K562 (cell line): ENCODE results near the gene SLC16A4. TPM values are rescaled to one million over a fixed set of nuclear protein-coding genes. Genes with fewer than 3 reads are reported as not detected.

Experiments used
- CBX3 ChIP-seq, 2 experiments: IDR thresholded peaks; 1 replicate in 1 of 2; 2 replicates in 1 of 2; pipeline ENCODE4 v1.6.1; 2012; ENCODE audit warnings: inconsistent platforms in 2 of 2, low read length in 2 of 2, borderline replicate concordance in 1 of 2, control low read depth in 1 of 2
- CHD4 ChIP-seq: fragments of 200-600 bp; sonication (generic); IDR thresholded peaks from 3 replicates; pipeline ENCODE4 v1.6.1; 2012; ENCODE audit warnings: low read depth, mild to moderate bottlenecking, mixed read lengths, low read length, inconsistent platforms; ENCODE audit not compliant: insufficient read depth, insufficient replicate concordance, poor library complexity, severe bottlenecking
- CSDE1 ChIP-seq, 2 experiments: fragments of 450-650 bp; IDR thresholded peaks; 2 replicates each; pipeline ENCODE4 v1.6.1; 2016; ENCODE audit warnings: mild to moderate bottlenecking in 1 of 2
- HMG20A ChIP-seq: fragments of 450-650 bp; formaldehyde crosslinking; conservative IDR thresholded peaks from 2 replicates; pipeline ENCODE4 v1.4.0; 2020; ENCODE audit warnings: mild to moderate bottlenecking, mixed read lengths
- IRF2 ChIP-seq: sonication (generic); formaldehyde crosslinking; IDR thresholded peaks from 2 replicates; pipeline ENCODE4 v1.8.1; 2022; ENCODE audit warnings: mild to moderate bottlenecking, missing genetic modification reagents
- NBN ChIP-seq: fragments of 450-650 bp; IDR thresholded peaks from 2 replicates; pipeline ENCODE4 v1.6.1; 2016; ENCODE audit warnings: low read depth, mild to moderate bottlenecking
- PRMT5 ChIP-seq: sonication (generic); formaldehyde crosslinking; IDR thresholded peaks from 2 replicates; pipeline ENCODE4 v1.5.0; 2020; ENCODE audit warnings: missing genetic modification reagents
- RB1 ChIP-seq: fragments of 450-650 bp; IDR thresholded peaks from 2 replicates; pipeline ENCODE4 v1.6.1; 2017; ENCODE audit warnings: low read depth, mild to moderate bottlenecking
- ZNF445 ChIP-seq: fragments of 250-450 bp; sonication (Bioruptor Pico); IDR thresholded peaks from 2 replicates; pipeline ENCODE4 v1.4.0; 2020; ENCODE audit warnings: low read depth, mild to moderate bottlenecking, moderate library complexity
- polyA plus RNA-seq, 8 experiments: library from polyadenylated mRNA; depleted of rRNA in 4 of 8; stranded (reverse) in 5 of 8; unstranded in 3 of 8; fragments of >200 nt; fragmentation: Nextera tagmentation in 2 of 8; fragmentation: Illumina TruSeq in 1 of 8; extraction: Ambion mirVana in 2 of 8; extraction: Trizol in 1 of 8; gene quantifications; 2 replicates each; pipeline versions ENCODE4 v1.2.1 to v1.2.3, GENCODE V29; 2011 to 2014; ENCODE audit warnings: inconsistent platforms in 1 of 8, missing spikeins in 1 of 8
- total RNA-seq, 7 experiments: library from RNA; depleted of rRNA in 6 of 7; stranded (reverse); fragments of >200 nt in 6 of 7; fragmentation: Illumina TruSeq in 2 of 7; extraction: Trizol in 2 of 7; gene quantifications; 2 replicates each; pipeline versions ENCODE4 v1.2.1 to v1.2.3, GENCODE V29; 2011 to 2021; ENCODE audit warnings: low replicate concordance in 1 of 7
- TF ChIP-seq, protein P1 (sequence below): sonication (generic); formaldehyde crosslinking; IDR thresholded peaks from 2 replicates; pipeline ENCODE4 v1.8.1; 2022; ENCODE audit warnings: missing genetic modification reagents
- TF ChIP-seq, protein P2 (sequence below), 2 experiments: fragments of 450-650 bp; IDR thresholded peaks; 2 replicates each; pipeline ENCODE4 v1.6.1; 2016; ENCODE audit warnings: mild to moderate bottlenecking in 2 of 2, borderline replicate concordance in 1 of 2, low read depth in 1 of 2, moderate library complexity in 1 of 2
- TF ChIP-seq, protein P3 (sequence below), 2 experiments: fragments of 450-650 bp in 1 of 2; sonication (generic) in 1 of 2; formaldehyde crosslinking; conservative IDR thresholded peaks; 2 replicates each; pipeline versions ENCODE4 v1.4.0 to v1.8.1; 2020 to 2022; ENCODE audit warnings: mild to moderate bottlenecking in 1 of 2, missing genetic modification reagents in 1 of 2
- TF ChIP-seq, protein P4 (sequence below): fragments of 200-800 bp; sonication (Bioruptor generic); IDR thresholded peaks from 2 replicates; pipeline ENCODE4 v1.6.1; 2017; ENCODE audit warnings: missing genetic modification characterization, missing compliant biosample characterization

Gene SLC16A4
- total and polyA plus RNA-seq, 9 of the 15 experiments (the other 6 are each of a cell fraction or from before 2014, with no cell fraction given) = 0.04 to 0.31 (median 0.18) TPM; not detected in 1

DNA sequence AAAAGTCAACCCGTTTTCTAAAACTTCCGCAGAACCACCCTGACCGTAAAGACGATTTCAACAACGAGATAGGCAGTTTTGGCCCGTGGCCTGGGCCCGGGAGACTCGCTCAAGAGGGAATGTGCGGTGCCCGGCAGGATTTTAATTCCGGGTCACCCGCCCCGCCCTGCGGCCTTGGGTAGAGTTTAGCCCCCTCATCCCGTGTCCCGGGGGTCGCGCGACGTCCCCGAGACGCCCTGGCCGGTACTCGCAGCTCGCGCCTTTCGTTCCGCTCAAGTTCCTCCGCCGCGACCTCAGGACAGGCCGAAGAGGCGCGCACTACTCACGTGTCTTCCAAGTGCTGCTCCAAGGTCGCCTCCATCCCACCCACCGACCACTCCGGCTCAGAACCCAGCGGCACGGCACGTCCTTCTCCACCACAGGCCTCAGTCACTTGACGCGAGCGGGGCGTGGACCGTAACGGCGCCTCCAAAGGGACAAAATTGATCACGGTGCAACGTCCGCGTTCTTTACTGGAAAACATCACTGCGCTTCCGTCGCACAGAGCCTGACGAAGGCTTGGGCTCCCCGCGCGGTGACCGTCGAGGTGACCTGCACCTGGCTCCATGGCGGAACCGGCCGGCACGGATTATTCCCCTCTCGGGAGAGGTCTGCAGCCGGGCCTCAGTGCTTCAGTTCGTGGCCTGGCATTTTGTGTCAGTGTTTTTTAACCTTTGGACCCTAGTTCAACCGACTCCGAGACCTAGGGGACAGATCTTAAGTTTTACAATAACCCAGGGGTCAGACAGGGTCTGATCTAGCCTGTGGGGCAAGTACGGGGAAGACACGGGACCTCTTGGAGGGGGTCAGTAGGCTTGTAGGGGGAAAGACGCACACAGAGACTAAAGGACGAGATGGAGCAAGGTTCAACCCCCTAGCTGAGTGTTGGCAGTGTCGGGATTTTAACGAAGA lies 16.7 kb upstream of the SLC16A4 start, which contains the start of gene LAMTOR5 (continued):
- TF ChIP-seq, protein P1, sequence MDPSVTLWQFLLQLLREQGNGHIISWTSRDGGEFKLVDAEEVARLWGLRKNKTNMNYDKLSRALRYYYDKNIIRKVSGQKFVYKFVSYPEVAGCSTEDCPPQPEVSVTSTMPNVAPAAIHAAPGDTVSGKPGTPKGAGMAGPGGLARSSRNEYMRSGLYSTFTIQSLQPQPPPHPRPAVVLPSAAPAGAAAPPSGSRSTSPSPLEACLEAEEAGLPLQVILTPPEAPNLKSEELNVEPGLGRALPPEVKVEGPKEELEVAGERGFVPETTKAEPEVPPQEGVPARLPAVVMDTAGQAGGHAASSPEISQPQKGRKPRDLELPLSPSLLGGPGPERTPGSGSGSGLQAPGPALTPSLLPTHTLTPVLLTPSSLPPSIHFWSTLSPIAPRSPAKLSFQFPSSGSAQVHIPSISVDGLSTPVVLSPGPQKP (CRISPR knock-in tag) = no peak
- TF ChIP-seq PRMT5 (CRISPR knock-in tag) (0 out of 2 replicates have a peak, but pooled peaks have one; percentile 36), CBX3 (IDR thresholded peaks at IDR 0.05; ENCODE audit: borderline replicate concordance in 1 of 2, low read length in 2 of 2) (peak in 1 of 2 experiments; percentile 71; a peak in 2 of 3 replicates), HMG20A (no peak), CSDE1 (IDR thresholded peaks at IDR 0.05) (peak in 1 of 2 experiments; percentile 72; a peak in 2 of 4 replicates), ZNF445 (CRISPR knock-in tag) (no peak), NBN (peak; percentile 89; the same call in 1 of the 2 replicates), CHD4 (no peak), RB1 (peak; percentile 64), IRF2 (no peak)
- TF ChIP-seq, protein P2, sequence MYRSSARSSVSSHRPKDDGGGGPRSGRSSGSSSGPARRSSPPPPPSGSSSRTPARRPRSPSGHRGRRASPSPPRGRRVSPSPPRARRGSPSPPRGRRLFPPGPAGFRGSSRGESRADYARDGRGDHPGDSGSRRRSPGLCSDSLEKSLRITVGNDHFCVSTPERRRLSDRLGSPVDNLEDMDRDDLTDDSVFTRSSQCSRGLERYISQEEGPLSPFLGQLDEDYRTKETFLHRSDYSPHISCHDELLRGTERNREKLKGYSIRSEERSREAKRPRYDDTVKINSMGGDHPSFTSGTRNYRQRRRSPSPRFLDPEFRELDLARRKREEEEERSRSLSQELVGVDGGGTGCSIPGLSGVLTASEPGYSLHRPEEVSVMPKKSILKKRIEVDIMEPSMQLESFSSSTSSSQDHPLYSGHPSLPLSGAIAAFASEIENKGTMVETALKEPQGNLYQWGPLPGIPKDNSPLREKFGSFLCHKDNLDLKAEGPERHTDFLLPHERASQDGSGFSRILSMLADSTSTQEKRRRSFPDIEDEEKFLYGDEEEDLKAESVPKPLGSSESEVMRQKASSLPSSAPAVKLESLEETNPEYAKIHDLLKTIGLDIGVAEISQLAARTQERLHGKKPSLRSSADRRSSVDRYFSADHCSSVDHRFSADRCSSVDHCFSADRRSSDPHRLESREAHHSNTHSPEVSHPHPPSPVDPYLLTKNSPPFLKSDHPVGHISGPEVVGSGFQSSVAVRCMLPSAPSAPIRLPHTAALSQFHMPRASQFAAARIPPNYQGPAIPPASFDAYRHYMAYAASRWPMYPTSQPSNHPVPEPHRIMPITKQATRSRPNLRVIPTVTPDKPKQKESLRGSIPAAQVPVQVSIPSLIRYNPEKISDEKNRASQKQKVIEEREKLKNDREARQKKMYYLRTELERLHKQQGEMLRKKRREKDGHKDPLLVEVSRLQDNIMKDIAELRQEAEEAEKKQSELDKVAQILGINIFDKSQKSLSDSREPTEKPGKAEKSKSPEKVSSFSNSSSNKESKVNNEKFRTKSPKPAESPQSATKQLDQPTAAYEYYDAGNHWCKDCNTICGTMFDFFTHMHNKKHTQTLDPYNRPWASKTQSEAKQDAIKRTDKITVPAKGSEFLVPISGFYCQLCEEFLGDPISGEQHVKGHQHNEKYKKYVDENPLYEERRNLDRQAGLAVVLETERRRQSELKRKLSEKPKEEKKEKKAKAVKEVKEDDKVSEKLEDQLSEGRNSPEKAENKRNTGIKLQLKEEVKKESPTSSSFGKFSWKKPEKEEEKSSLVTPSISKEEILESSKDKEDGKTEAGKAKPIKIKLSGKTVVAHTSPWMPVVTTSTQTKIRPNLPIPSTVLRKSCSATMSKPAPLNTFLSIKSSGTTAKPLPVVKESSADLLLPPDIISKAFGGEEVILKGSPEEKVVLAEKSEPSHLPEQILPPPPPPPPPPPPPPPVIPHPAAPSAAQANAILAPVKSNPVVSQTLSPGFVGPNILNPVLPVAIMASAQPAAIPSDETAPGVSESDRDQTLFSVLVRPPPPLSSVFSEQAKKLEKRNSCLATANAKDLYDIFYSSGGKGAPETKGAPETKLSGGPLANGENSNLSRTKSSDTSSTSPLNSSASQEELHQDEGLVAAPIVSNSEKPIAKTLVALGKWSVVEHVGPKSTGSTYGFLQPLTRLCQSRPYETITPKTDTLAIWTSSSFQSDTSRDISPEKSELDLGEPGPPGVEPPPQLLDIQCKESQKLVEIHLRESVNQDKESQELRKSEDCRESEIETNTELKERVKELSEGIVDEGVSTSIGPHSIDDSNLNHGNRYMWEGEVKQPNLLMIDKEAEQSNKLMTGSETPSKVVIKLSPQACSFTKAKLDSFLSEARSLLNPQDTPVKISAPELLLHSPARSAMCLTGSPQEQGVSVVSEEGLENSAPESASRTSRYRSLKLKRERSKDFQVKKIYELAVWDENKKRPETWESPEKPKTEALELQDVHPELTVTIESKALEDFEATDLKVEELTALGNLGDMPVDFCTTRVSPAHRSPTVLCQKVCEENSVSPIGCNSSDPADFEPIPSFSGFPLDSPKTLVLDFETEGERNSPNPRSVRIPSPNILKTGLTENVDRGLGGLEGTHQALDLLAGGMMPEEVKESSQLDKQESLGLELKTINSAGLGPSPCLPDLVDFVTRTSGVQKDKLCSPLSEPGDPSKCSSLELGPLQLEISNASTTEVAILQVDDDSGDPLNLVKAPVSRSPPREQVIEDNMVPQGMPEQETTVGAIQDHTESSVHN (IDR thresholded peaks at IDR 0.05; ENCODE audit: borderline replicate concordance in 1 of 2, low read depth in 1 of 2) = 0 out of 4 replicates have a peak, but pooled peaks of 1 of the 2 experiments have one; percentile 42
- TF ChIP-seq, protein P3, sequence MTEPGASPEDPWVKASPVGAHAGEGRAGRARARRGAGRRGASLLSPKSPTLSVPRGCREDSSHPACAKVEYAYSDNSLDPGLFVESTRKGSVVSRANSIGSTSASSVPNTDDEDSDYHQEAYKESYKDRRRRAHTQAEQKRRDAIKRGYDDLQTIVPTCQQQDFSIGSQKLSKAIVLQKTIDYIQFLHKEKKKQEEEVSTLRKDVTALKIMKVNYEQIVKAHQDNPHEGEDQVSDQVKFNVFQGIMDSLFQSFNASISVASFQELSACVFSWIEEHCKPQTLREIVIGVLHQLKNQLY (CRISPR knock-in tag; conservative IDR thresholded peaks at IDR 0.05) = peak in 1 of 2 experiments; percentile 48; a peak in 2 of 4 replicates
- TF ChIP-seq, protein P4, sequence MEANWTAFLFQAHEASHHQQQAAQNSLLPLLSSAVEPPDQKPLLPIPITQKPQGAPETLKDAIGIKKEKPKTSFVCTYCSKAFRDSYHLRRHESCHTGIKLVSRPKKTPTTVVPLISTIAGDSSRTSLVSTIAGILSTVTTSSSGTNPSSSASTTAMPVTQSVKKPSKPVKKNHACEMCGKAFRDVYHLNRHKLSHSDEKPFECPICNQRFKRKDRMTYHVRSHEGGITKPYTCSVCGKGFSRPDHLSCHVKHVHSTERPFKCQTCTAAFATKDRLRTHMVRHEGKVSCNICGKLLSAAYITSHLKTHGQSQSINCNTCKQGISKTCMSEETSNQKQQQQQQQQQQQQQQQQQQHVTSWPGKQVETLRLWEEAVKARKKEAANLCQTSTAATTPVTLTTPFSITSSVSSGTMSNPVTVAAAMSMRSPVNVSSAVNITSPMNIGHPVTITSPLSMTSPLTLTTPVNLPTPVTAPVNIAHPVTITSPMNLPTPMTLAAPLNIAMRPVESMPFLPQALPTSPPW = peak; percentile 38; the same call in 1 of the 2 replicates
